GM19351 (cell line): ENCODE results near the gene OR52K2.
"Not testable (repeated sequence)": the region's sequence is repeated elsewhere in the genome, so short reads cannot be mapped to it uniquely, and the experiment has no call there.

ENCODE experiments used
- ATAC-seq: cut with Tn5 transposase; IDR thresholded peaks from one replicate; pipeline ENCODE4 v1.9.1; 2021; ENCODE audit warnings: mild to moderate bottlenecking, moderate library complexity; ENCODE audit not compliant: unreplicated experiment

The OR52K2 gene

GRCh38 chr11:4448995-4449394 lies at the start of gene OR52K2:
TSS of gene OR52K2 (plus strand) at chr11:4449295. CDS start at chr11:4449340, 45 bp downstream.
- ATAC-seq, result no peak

DNA sequence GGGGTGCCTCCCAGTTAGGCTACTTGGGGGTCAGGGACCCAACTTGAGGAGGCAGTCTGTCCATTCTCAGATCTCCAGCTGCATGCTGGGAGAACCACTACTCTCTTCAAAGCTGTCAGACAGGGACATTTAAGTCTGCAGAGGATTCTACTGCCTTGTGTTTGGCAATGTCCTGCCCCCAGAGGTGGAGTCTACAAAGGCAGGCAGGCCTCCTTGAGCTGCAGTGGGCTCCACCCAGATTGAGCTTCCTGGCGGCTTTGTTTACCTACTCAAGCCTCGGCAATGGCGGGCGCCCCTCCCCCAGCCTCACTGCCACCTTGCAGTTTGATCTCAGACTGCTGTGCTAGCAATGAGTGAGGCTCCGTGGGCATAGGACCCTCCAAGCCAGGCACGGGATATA lies 42.9 kb upstream of the OR52K2 start:
- not testable (repeated sequence) for ATAC-seq

GRCh38 chr11:4416306-4416705 lies 32.8 kb upstream of the OR52K2 start:
- no peak for ATAC-seq

GRCh38 chr11:4416816-4417215 lies 32.3 kb upstream of the OR52K2 start:
- ATAC-seq, result no peak

DNA sequence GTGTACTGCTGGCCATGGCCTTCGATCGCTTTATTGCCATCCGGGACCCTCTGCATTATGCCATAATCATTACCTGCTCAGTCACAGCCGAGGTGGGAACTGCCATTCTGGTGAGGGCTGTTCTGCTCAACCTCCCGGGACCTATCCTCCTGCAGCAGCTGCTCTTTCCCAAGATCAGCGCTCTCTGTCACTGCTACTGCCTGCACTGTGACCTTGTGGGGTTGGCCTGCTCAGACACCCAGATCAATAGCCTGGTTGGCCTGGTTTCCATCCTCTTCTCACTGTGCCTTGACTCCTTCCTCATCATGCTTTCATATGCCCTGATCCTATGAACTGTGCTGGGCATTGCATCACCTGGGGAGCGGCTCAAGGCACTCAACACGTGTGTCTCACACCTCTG lies 30.7 kb upstream of the OR52K2 start:
- ATAC-seq, result no peak

GRCh38 chr11:4430051-4430450 lies 19.0 kb upstream of the OR52K2 start:
- no peak for ATAC-seq

DNA sequence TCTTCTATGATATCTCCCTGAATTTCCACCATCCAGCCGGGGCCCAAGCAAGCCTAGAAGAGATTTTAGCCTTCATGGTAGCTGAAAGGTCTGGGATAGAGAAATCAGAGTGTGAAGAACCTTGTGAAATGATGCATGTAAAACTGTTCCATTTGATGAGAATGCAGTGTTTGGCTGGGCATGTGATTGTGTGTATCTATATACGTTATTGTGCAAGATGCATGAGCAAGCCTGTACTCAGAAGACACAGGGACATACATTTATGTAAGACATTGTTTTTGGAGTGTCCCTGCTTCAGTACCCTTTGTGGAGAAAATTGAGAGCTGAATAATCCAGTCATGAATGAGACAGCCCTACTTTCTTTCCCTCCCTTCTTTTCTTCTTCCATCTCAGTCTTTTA lies 15.2 kb upstream of the OR52K2 start:
- ATAC-seq, result no peak

- no peak for ATAC-seq
These were observed 12.7 kb upstream of the OR52K2 start for GRCh38 chr11:4436411-4436810.

DNA sequence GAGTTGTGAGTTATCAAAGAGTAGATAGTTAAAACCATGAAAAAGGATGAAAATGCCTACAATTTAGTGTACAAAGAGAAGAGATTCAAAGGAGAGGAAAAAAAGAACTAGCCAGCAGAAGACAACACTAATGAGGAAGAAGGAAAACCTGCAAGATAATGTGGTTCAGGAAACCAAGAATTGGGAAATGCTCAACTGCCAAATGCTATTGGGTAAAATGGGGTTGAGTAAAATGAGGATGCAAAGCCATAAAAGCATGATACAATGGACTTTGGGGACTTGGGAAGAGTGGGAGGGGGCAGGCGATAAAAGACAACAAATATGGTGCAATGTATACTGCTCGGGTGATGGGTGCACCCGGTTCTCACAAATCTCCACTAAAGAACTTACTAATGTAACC lies 7.6 kb upstream of the OR52K2 start:
- no peak for ATAC-seq

- no peak for ATAC-seq
These were observed 5.7 kb upstream of the OR52K2 start for GRCh38 chr11:4443232-4443891.

- ATAC-seq, result no peak
These were observed 4.0 kb downstream of the OR52K2 start for GRCh38 chr11:4453118-4453517.

GRCh38 chr11:4454021-4454420 lies 4.9 kb downstream of the OR52K2 start:
- ATAC-seq, result no peak

DNA sequence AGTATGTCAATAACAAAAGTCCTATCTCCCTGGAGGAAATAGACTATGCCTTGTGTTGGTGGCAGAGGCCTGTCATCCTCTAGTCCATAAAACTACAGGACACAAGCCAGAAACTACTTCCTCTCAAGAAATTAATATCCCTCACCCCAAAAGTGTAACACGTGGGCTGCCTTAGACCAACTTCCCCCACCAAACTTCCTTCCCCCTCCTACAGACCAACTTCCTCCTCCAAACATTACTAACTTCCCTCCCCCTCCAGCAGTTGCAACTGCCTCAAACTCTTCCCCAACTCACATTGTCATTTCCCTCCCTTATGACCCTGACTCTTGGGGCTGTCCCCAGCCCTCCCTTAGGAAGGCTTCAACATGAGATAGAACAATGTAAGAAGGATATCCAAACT lies 6.3 kb downstream of the OR52K2 start:
- no peak for ATAC-seq

GRCh38 chr11:4459500-4459899 lies 10.4 kb downstream of the OR52K2 start:
- ATAC-seq, result peak; percentile 80

DNA sequence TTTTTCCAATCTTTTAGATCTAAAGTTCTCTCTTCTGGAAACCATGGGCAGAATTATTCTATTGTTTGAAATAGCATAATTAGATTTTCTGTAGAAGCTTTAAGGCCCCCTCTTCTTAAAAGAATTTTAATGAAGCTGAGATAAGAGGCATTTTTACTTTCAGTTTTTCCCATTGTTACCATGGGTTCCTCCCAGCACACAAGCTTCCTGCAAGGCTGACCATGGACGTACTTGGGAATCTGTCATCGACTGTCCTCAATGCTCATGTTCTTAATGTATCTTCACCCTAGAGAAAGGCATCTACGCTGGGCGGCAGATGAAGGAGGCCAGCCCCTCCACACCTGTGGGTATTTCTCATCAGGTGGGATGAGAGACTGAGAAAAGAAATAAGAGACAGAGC lies 11.1 kb downstream of the OR52K2 start:
- ATAC-seq, result no peak

DNA sequence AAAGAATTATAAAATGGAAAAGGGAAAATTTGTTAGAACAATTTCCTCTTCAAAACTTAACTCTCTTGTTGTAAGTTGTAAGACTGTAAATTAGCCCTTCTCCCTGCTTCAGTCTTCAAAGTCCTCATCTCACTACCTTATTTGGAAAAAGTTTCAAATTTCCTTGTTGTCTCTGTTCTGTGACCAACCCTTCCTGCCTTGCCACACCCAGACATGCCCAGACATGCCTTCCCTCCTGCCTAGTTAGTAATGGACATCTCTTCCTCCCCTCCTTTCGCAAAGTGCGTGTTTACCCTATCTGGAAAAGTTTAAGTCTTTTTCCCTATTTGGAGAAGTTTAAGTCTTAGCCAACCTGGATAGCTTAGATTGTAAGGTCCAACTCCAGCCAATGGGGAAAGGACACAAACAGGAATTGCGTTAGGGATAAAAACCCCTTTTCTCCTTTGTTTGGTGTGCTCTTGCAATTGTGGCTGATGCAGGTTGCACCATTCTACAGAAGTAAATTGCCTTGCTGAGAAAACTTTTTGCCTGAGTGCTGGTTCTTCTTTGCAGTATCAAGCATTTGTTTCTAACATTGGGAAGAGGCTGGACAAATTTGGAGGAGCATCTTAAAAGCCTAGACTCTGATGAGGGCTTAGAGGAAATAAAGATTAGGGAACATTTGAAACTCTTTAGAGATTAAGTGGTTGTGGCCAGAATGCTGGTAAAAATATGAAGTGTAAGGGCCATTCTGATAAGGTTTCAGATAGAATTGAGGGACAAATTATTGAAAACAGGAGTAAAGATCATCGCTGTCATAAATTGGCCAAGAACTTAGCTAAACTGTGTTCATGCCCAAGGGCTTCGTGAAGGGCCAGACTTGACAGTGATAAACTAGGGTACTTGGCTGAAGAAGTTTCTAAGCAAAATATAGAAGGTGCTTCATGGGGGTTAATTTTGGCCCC lies 15.4 kb downstream of the OR52K2 start:
- ATAC-seq, result no peak

GRCh38 chr11:4465407-4465806 lies 16.3 kb downstream of the OR52K2 start:
- no peak for ATAC-seq

DNA sequence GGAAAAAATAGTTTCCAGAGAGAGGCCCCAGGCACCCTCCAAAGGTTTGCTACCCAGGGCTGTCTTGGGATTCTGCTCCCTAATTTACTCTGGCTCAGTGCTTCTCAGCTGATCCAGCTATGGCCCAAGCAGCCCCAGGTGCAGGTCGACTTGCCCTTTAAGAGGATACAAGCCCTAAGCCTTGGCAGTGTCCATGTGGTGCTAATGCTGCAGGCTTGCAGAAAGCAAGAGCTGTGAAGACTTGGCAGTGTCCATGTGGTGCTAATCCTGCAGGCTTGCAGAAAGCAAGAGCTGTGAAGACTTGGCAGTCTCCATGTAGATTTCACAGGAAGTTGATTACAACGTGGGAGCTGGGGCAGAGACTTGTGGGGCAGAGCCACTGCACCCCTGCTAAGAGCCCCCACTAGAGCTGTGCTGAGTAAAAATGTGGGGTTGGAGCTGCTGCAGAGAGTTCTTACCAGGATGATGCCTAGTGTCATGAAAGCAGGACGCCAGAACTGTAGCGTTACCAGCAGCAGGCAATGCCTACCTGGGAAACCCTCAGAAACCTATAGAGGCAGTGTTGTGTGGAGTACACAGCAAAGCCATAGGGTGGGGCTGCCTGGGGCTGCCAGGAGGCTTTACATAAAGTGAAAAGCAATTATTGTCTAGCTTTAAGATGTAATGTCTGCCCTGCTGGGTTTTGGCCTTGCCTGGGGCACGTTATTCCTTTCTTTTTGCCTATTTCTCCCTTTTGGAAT lies 17.2 kb downstream of the OR52K2 start:
- ATAC-seq, result no peak

DNA sequence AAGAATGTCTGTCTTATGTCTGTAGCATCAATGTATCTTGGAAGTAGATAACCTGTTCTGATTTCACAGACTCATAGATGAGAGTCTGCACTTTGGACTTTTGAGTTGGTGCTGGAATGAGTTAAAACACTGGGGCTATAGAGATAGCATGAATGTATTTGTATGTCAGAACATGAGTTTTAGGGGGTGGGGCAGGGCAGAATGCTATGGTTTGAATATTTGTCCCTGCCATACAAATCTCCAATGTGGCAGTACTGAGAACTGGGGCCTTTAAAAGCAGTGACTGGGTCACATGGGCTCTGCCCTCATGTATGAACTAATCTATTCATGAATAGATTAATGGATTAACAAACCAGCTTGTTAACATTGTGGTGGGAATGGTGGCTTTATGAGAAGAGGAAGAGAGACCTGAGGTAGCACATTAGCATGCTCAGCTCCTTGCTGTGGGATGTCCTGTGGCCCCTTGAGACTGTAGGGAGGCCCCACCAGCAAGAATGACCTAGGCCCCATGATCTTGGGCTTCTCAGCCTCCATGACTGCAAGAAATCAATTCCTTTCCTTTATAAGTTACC lies 17.9 kb downstream of the OR52K2 start:
- peak; percentile 60 for ATAC-seq

GRCh38 chr11:4467811-4468606 lies 18.9 kb downstream of the OR52K2 start:
- ATAC-seq, result peak; percentile 44
